GM18907 (cell line): ENCODE measurements around the gene CAMTA2.
A peak's percentile ranks its signal among the peaks of the same experiment; 100 is the strongest.
"Not testable (repeated sequence)": the region's sequence is repeated elsewhere in the genome, so short reads cannot be mapped to it uniquely, and the experiment has no call there.

ENCODE experiments used
- ATAC-seq: cut with Tn5 transposase; IDR thresholded peaks from one replicate; pipeline ENCODE4 v1.9.1; 2021; ENCODE audit warnings: mild to moderate bottlenecking, moderate library complexity; ENCODE audit not compliant: unreplicated experiment

Gene CAMTA2

GRCh38 chr17:4986951-4987766 is at the start of gene CAMTA2:
TSS of gene CAMTA2 (minus strand) at chr17:4987675. CDS start at chr17:4986222, 1,453 bp downstream.
- peak; percentile 63 for ATAC-seq

GRCh38 chr17:5035315-5035714 is 47.8 kb upstream of the CAMTA2 start, which contains the start of gene SLC52A1:
TSS of gene SLC52A1 (minus strand) at chr17:5035426. CDS start at chr17:5034606, 820 bp downstream.
- ATAC-seq: no peak

- ATAC-seq: no peak
These were observed 47.2 kb upstream of the CAMTA2 start for GRCh38 chr17:5034651-5035050.

GRCh38 chr17:5034063-5034462 is 46.6 kb upstream of the CAMTA2 start:
- ATAC-seq: no peak

GRCh38 chr17:5033352-5034015 is 46.0 kb upstream of the CAMTA2 start:
- ATAC-seq: no peak

GRCh38 chr17:5032865-5033264 is 45.4 kb upstream of the CAMTA2 start:
- no peak for ATAC-seq

GRCh38 chr17:5031365-5032082 is 44.0 kb upstream of the CAMTA2 start:
- ATAC-seq: peak; percentile 70

DNA sequence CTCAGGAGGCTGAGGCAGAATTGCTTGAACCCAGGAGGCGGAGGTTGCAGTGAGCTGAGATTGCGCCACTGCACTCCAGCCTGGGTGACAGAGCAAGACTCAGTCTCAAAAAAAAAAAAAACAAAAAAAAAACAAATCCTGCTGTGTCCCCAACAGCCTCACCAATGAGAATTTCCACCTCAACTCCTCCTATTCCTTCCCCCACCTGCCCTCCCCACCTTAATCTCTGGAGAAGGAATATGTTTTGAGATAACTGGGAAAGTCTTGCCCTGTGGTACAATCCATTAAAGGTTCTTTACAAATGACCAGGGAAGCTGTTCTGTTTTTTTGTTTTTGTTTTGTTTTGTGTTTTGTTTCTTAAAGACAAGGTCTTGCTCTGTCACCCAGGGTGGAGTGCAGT is 42.7 kb upstream of the CAMTA2 start:
- not testable (repeated sequence) for ATAC-seq

DNA sequence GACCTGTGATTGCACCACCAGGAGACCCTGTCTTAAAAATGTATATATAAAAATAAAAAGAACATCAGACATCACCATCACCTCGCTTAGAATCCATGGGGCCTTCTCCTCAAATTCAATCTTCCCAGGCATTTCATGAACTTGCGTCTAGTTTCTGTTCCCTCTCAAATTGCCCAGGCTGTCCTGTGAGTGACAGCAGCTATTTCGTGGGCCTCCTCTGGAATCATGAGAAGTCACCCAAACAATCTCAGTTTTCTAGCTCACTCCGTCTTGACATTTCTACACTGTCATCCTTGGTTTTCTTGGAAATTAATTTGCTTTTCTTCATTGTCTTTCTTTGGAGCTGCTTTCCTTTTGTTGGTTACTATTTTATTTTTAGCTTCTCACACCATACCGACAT is 40.4 kb upstream of the CAMTA2 start:
- no peak for ATAC-seq

DNA sequence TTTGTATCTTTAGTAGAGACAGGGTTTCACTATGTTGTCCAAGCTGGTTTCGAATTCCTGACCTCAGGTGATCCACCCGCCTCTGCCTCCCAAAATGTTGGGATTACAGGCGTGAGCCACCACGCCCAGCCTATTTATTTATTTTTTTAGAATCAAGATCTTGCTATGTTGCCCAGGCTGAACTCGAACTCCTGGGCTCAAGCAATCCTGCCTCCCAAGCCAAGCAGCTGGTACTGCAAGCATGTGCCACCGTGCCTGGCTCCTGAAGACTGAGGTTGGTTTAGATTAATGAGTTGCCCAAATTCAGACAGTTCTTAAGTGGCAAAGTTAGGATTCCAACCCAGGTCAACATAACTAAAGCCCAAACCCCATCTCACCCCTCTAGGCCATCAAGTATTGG is 39.8 kb upstream of the CAMTA2 start:
- no peak for ATAC-seq

DNA sequence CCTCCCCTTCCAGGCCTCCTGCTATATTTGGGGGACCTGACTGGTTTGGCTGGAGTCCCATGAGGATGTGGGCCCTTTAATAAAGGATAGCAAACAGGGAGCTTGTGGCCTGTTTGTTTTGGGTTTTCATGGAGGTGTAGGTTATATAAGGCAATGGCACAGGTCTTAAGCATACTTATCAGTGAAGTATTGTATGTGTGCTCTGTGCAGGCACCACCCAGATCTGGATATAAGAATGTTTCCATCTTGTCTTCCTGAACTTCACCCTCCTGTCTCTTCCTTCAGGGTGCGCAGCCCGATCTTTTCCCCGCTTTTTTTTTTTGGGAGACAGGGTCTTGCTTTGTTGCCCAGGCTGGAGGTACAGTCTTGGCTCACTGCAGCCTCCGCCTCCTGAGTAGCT is 37.1 kb upstream of the CAMTA2 start:
- ATAC-seq: no peak

GRCh38 chr17:5023588-5024147 is 36.2 kb upstream of the CAMTA2 start:
- ATAC-seq: no peak

GRCh38 chr17:5022171-5022711 is 34.8 kb upstream of the CAMTA2 start:
- no peak for ATAC-seq

DNA sequence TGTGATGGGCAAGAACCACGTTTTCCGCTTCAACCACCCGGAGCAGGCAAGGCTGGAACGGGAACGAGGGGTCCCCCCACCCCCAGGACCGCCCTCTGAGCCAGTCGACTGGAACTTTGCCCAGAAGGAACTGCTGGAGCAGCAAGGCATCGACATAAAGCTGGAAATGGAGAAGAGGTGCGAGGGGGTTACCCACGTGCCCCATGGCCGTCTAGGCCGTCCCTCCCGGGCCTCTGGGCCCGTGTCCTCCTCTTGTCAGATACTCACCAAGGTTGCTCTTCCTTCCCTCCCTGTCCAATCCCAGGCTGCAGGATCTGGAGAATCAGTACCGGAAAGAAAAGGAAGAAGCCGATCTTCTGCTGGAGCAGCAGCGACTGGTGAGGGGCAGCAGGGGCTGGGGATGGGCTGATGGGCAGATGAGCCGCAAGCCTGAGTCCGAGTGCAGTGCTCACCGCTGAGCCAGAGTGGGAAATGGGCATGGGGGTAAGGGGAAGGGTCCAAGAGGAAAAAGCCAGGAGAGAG is 33.1 kb upstream of the CAMTA2 start:
- ATAC-seq: no peak

GRCh38 chr17:5019475-5019956 is 32.0 kb upstream of the CAMTA2 start:
- ATAC-seq: no peak

GRCh38 chr17:5014357-5014756 is 26.9 kb upstream of the CAMTA2 start:
- ATAC-seq: no peak

DNA sequence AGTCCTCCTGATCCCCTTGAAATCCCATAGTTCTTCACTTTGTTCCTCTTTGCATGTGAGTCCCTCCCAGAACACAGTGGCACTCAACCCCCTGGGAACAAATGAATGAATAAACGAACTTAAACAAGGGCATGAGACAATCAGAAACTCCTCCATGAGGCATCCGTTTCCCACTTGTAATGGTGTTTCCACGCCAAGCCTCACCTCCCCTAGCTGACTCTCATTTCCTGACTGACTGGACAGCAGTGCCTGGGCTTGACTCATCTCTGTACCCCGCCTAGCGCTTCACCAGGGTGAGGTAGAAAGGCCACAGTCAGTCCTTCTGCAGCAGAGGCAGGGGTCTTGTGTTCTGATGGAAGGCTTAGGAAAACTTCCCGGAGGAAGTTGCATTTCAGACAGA is 24.5 kb upstream of the CAMTA2 start:
- ATAC-seq: no peak

- ATAC-seq: no peak
These were observed 15.9 kb upstream of the CAMTA2 start for GRCh38 chr17:5003214-5003867.

DNA sequence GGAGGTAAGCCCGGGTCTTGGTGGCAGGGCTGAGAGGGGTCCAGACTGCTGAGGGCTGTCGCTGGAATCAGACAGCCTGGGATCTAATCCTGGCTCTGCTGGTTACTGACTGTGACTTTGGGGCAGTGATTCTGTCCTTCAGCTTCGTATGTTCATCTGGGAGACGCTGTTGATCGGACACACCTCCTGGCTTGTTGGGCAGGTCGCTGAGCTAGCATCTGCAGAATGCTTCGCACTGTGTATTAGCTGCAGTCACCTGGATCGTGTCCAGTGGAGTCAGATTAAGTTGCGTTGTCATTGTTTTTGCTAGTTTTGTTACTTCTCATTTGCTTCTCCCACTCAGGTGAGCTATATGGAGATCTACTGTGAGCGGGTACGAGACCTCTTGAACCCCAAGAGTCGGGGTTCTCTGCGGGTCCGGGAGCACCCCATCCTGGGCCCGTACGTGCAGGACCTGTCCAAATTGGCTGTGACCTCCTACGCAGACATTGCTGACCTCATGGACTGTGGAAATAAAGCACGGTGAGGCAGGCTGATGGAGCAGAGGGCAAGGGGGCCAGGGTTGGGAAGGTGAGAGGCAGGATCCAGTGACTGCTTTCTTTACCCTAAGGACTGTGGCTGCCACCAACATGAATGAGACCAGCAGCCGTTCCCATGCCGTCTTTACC is 14.8 kb upstream of the CAMTA2 start:
- no peak for ATAC-seq

DNA sequence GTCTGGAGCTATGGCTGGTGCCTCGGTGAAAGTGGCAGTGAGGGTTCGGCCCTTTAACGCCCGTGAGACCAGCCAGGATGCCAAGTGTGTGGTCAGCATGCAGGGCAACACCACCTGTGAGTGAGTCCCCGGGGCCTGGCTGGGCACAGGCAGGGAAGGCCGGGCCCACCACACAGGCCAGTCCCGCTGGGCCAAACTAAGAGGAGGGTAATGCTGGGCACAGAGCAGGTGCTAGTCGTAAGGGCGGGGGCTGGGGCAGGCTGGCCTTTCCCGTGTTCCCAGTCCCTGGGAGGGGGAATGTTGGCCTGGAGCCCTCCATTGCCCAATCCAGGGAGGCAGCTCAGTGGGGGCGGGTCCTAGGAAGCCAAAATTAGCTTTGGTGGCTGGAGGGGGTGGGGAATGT is 12.8 kb upstream of the CAMTA2 start:
- ATAC-seq: no peak
